ENCODE results near the gene DNAJC6. TPM values are rescaled to one million over a fixed set of nuclear protein-coding genes. Genes with fewer than 3 reads are reported as not detected.

Gene DNAJC6
- 2.0 TPM for total RNA-seq
- long read RNA-seq, partial matches to known transcripts = 2 of 8 reads
- long read RNA-seq, other reads (novel, unspliced or antisense) = 6 of 8 reads

DNA sequence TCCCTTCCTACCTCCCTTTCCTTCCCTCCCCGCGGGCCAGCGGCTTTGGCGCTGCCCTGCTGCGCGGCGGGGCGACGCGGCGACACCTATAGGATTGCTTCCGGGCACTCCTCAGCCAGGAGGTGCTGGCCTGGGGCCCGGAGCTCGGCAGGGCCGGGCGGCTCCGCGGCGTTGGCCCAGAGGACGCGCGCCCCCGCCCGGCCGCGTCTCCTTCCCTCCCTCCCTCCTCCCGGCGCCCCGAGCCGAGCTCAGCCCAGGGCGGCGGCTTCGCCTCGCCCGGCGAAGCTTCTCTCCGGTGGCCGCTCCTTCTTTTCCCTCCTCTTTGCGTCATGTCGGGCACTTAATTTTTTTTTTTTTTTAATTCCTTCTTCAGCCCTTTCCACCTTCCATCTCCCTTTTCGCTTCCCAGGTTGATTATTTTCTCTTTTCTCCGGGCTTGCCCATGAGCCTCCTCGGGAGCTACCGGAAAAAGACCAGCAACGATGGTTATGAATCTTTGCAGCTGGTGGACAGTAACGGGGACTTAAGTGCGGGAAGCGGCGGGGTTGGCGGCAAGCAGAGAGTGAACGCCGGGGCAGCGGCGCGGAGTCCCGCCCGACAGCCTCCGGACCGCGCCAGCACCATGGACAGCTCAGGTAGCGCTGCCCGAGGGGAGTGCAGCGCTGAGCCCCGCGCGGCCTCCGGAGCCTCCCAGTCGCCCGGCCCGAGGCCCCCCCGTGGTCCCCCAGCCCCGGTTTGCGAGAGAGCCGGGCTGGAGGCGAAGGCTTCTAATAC is at the start of gene DNAJC6:
TSS of gene DNAJC6 (plus strand) at position 240 of the 774 bp plus-strand sequence. CDS start at position 443, 203 bp downstream.
- peak; percentile 100 for ATAC-seq (ENCODE audit: poor library complexity)
- peak; percentile 75 for DNase-seq

DNA sequence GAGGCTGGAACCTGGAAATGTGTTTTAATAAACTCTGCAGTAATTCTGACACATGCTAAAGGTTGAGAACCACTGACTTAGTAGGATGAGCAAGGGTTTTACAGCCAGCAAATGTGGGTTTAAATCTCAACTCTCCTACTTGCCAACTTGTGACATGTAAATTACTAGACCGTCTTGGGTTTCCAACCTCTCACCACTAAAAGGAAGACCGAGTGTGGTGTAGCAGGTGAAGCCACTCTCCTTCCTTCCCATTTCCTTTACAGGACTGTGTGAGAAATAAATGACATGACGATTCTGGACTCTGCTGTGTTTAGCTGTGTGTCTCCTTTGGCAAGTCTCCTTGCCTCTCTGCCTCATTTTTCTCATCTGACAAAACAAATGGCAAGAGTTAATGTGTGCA is 49.5 kb upstream of the DNAJC6 start:
- intact Hi-C loops (cut with DNase I) = no loop called here
- DNase-seq (no peak), ATAC-seq (ENCODE audit: poor library complexity) (no peak)

More for the DNA sequence above, at the start of gene DNAJC6:
- intact Hi-C loops (cut with DNase I) = no loop called here

DNA sequence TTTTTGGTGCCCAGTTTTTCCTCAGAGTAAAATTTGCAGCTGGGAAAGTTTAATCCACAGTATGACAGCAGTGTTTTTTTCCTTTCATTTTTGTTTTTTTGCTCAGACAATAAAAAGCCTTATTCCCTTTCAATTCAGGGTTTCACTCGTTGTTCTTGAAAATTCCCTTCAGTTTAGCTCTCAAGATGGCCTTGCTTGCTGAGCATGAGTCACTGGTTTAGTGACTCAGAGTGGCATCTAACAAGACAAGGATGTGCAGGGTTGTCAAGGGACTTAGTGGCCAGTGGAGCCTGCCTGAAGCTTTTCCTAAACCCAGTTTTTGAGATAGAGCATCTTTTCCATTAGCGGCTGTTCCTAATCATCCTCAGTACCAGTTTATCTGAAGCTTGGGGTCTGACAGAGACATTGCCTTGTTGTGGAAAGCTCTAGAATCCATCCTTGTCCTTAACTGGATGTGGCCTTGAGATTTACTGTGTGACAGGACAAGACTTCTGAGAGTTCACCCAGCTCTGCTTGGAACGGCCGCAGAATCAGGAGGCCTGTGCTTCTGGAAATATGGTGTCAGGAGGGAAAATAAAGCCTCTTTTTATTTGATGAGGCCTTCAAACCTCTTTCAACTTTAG is 48.4 kb upstream of the DNAJC6 start:
- intact Hi-C loops (cut with DNase I) = no loop called here
- DNase-seq (no peak), ATAC-seq (ENCODE audit: poor library complexity) (no peak)

DNA sequence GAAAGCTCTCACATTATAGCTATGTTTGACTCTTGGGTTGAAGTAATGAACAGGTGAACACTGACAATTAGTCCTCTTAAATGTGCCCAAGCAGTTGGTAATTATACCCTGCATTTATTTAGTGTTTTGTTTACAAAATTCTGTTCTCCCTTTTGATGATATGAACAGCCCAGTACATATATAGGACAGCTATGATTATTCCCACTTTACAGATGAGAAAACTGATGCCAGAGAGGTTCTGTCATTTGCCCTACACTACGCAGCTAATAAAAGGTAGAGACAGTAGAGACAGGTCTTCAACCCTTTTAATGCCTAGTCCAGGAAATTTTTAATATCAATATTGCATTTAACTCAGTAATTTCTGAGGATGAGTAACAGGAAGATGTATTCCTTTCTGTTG is 46.1 kb upstream of the DNAJC6 start:
- DNase-seq (no peak), ATAC-seq (ENCODE audit: poor library complexity) (no peak)
- intact Hi-C loops (cut with DNase I) = no loop called here

DNA sequence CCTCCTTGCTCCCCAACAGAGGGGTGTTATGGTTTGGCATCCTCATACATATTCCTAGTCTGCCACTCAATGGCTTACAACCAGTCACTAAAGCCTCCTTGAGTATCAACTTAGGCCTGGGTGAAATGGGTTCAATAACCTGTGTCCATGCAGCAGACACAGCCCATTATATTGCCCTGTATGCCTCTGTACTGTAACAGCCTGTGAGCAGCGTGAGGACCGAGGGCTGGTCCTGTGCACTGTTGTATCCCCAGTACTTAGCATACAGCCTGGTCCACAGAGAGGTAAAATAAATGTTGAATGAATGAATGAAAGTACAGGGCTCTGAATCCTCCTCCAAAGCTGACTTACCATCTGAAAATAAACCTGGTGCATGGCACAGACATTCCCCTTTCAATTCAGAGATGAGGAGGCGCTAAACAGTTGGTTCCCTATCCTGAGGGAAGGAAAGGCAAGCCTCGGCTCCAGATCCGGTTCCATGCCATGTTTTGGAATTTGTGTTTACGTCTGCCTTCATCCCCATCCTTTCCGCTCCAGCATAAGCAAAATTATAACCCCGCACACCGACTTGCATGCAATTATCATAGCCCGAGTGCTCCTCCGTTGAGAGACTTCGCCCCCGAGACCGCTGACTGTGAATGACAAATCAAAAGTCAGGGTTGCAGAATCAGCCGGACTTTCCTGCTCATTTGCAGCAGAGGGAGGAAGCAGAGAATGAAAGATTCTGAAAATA is 45.0 kb upstream of the DNAJC6 start:
- ATAC-seq (ENCODE audit: poor library complexity) = peak; percentile 69
- DNase-seq = no peak
- intact Hi-C loops (cut with DNase I) = no loop called here

DNA sequence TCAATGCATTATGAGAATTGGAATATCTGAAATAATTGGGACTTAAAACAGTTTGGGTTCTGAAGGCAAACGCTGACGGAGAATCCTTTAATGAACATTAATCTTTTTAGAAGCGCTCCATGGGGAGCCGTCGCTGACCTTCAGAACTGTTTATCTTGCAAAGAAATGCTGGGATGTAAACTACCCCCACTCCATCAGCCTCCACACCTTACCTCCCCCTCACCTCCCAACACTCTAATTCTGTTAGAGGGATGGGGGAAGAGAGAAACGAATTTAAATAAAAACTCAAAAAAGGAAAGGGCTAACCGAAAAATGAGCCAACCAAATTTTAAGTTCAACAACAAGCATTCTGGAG is 44.1 kb upstream of the DNAJC6 start:
- ATAC-seq (ENCODE audit: poor library complexity) (no peak), DNase-seq (no peak)
- intact Hi-C loops (cut with DNase I) = no loop called here

DNA sequence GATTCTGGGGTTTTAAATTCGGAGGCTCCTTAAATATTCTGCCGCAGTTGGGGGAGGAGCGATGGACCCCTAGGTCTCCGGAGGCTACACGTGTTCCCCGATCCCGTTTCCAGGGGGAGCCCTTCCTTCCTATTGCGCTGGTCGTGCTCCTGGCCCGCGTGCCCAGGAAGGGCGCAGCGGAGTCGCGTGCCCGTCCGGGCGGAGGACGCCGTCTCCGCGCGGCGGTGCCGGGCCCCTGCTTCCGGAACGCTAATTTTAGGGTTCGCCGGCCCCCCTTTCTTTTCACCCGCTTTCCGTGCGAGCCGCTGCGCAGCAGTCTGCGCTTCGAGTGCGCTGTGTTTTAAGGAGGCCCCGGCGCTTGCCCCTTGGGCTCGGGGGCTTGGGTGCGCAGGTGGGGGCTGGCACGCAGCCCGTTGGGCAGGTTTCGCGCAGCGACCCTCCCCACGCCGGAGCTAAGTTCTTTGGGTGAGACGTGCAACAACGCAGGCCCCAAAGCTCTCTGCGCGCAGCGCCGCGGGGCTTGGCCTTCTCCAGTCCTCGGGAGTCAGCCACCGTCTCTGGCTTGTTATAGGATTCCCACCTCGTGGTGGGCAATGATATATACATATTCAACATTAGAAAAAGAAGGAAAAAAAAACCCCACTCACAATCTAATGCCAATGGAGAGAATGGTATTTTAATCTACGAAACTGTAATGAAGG is 43.5 kb upstream of the DNAJC6 start:
- peak; percentile 60 for DNase-seq
- ATAC-seq (ENCODE audit: poor library complexity) = peak; percentile 96
- intact Hi-C loops (cut with DNase I) = no loop called here

DNA sequence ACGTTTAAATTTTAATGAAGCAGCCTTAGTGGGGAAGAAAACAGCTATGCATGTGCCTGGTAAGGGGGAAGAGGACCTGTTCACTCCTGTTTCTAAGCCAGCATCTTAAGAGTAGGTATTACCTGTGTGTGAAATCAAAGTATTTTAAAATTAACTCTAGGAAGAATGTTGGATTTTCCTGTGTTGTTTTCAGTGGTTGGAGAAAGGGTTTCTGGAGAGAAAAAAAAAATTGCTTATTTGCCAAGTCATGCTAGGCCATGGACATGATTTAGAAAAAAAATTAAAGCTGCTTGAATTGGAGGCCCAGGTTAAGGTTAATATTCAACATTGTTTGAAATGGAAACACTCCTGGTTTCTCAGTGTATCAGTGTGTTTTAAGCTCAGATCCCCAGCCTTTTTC is 42.9 kb upstream of the DNAJC6 start:
- intact Hi-C loops (cut with DNase I) = no loop called here
- no peak for ATAC-seq (ENCODE audit: poor library complexity)
- no peak for DNase-seq

DNA sequence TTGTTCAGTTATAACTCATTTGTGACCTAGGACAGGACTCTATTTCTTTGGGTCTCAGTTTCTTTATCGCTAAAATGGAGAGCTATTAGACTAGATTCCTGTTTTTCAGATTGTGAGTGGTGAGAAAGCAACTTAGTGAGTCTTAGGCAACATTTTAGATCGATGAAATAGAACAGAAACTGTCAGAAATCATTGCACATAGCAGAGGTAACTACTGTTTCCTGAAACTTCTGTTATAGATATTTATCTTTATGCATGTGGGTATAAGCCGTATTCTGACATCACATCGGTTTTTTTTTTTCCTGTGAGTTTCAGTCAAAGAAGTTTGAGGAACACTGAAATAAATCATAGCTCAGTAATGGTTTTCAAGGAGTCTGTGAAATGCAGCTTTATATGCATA is 42.1 kb upstream of the DNAJC6 start:
- intact Hi-C loops (cut with DNase I) = no loop called here
- DNase-seq (no peak), ATAC-seq (ENCODE audit: poor library complexity) (no peak)

DNA sequence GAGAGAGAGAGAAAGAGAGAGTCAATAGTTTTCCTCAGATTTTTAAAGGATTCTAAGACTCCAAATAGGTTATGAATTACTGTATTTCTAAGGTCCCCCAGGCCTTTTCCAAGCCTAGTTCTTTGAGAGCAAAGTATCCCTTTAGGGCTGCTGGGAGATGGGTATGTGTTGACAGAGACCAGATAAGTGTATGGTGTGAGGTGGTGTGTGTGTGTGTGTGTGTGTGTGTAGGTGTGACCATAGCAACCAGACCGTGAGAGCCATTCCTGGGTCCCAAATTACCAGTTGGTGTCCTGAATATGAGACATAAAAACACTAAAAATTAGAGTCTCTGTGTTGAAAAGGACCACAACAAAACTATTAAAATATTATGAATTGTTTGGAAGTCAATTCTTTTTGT is 41.7 kb upstream of the DNAJC6 start:
- DNase-seq = no peak
- no peak for ATAC-seq (ENCODE audit: poor library complexity)
- intact Hi-C loops (cut with DNase I) = no loop called here

DNA sequence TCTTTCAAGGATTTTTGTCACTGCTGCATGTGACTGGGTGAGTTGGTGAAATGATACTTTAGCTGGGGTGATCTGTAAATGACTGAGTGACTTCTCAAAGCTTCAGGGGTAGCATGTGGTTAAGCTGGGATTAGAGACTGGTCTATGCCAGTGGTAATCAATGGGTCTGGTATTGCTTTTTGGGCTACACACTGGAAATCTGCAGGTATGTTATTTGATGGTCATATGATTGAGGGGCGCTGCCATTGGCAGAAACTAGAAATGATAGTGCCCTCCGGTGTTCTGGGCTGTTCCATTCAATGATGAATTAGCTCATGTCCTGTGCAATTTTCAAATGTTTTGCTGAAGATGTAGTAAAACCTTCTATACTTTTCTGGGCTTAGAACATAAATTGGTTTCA is 39.7 kb upstream of the DNAJC6 start:
- intact Hi-C loops (cut with DNase I) = no loop called here
- DNase-seq (no peak), ATAC-seq (ENCODE audit: poor library complexity) (no peak)

DNA sequence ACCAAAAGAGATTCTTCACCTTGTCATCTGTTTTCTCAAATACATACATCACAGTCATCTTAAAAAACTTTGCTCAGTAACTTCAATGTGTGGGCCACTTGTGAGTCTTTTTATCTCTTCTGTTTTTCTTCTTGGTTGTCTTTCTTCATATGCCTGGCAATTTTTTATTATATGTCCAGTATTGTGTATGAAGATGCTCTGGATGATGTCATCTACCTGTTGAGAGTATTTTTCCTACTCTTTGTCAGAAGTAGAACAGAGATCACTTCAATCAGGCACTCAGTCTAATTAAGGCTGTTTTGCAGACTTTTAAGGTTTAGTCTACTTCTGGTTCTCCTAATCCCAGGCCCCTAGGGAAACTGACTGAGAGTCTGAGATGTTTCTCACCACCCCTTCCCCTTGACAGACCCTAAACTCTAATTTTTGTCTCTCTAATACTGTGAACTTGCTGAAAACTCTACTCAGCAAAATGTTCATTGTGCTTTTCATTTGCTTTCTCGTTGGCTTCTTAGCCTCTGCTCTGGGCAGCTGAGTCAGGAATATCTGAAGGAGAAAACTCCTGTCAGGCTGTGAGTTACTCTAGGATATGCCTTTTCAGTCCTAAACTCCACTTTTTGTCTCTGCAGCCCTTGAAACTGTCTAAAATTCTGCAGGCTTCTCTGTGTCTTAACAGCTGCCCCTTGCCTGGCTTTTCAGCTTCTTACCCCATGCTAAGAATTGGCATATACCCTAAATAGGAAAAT is 33.0 kb upstream of the DNAJC6 start:
- intact Hi-C loops (cut with DNase I) = no loop called here
- DNase-seq = no peak
- ATAC-seq (ENCODE audit: poor library complexity) = no peak

DNA sequence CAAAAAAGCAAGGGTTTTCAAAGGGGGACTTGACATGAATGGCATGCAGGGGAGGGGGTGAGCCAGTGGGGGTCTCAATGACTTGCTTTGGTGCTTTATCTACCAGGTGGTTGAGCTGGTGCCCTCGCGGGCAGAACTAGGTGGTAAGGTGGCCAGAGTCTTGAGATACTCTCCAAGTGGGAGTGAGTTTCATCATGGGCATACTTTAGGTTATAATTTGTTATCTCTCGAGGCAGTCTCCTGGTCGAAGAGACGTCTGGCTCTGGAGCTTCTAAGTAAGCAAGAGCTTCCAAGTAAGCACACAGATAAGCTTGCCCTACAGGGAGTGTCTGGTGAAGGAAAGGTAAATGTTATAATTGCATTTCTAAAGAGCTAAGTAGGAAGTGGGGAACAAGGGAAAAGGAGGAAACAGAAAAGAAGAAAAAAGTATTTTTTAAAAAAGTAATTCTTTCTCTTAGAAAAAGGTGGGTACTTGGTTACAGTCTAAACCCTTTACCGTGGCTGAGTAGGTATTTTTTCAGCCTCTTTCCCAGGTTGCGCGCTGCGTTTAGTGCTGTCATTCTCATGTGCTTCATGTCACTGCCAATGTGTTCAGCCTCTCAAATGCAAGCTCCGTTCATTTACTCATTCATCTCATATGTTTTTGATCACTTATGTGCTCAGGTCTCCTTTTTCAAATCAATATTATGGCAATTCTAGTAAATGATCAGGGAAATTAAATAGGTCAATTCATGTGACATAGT is 31.6 kb upstream of the DNAJC6 start:
- ATAC-seq (ENCODE audit: poor library complexity) = no peak
- intact Hi-C loops (cut with DNase I) = no loop called here
- DNase-seq = no peak

DNA sequence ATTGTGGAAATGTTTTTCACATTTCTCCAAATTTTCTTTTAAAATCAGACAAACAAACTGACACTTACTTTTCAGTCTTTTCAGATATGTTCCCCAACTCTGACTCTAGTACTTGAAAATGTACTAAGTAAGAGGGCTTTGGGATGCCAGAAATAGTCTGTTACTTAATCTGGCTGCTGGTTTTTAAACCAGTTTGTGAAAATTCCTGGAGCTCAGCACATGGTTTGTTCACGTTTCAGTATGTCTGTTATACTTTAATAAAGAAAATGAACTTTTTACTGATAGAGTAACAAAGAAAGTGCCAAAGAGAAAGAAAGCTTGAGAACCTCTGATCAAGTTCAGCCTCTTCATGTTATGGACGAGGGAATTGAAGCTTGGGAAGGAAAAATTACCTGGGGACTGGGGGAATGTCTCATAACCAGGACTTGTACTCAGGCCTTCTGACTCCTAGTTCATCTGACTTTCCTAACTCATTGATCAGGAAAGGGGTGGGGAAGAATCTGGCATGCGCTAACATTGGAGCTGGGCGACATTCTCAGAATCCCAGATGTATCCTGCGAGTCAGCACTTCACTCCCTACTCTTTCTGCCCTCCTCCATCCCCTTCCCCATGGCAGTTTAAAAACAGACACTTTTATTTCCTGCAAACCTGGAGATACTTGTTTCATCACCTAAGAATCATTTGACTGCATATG is 30.8 kb upstream of the DNAJC6 start:
- peak; percentile 59 for ATAC-seq (ENCODE audit: poor library complexity)
- intact Hi-C loops (cut with DNase I) = no loop called here
- DNase-seq = no peak

DNA sequence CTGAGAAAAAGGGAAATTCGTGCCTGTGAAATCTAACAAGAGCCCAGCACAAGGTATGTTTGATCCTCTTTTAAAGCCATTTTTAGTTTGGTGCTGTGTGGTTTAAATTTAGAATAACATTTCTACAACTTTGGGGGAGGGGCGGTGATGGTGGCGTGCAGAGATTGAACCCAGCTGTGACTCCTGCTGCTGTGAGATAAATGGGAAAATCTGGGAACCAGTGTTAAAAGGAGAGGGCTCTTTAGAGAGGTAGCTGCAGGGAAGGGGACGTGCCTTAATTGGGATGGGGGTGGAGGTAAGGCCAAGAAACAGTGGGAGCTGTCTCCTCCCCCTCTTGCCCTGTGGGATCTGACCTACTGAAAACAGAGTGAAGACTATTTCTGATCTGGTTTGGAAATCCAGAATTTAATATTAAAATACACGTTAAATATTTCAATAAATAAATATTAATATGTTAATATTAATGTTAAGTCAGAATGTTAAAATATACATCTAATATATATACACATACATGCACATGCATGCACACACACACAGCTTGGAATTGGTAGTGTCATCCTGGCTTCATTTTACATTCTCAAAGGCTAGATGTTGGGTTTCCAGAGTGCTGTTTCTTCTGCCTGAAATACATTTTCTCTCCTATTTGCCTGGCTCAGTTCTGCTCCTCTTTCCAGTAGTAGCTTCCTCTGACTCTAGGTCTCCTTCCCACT is 30.1 kb upstream of the DNAJC6 start:
- ATAC-seq (ENCODE audit: poor library complexity) (peak; percentile 43), DNase-seq (no peak)
- intact Hi-C loops (cut with DNase I) = no loop called here

DNA sequence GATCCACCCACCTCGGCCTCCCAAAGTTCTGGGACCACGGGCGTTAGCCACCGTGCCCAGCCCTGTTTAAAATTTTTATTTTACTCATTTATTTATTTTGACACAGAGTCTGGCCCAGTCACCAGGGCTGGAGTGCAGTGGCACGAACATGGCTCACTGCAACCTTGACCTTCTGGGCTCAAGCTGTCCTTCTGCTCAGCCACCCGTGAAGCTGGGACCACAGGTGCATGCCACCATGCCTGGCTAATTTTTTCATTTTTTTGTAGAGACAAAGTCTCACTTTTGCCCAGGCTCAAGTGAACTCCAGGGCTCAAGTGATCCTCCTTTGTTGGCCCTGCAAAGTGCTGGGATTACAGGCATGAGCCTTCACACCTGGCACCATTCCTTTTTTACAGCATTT is 27.5 kb upstream of the DNAJC6 start:
- ATAC-seq (ENCODE audit: poor library complexity) = no peak
- intact Hi-C loops (cut with DNase I) = no loop called here
- no peak for DNase-seq

DNA sequence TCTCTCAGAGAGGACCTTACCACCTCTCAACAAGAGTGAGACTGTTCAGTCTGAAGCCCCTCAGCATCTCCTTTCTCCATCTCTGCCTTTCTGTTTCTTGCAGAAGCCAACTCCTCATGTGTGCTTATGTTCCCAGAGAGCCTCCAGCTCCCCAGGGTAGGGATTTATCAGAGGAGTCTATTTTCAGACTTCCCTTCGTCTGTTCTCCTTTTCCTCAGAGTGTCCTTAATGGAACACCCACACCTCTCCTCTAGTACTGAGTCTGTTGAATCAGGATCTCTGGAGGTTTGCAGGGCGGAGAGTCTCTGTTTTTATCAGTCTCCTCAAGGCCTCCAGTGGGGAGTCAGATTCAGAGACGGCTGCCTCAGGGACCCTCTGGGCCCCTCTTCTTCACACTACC is 25.1 kb upstream of the DNAJC6 start:
- intact Hi-C loops (cut with DNase I) = no loop called here
- ATAC-seq (ENCODE audit: poor library complexity) = peak; percentile 38
- DNase-seq = no peak

All from Right ventricle myocardium superior (tissue), 1 donor.